Endothelial cell of umbilical vein (primary cell): ENCODE measurements around the gene DOCK1.

Source experiments
- CTCF ChIP-seq, 2 donors: IDR thresholded peaks; 1 replicate in 1 of 2; 2 replicates in 1 of 2; pipeline ENCODE4 v1.5.1; 2011; ENCODE audit warnings: low read length in 2 of 2, mild to moderate bottlenecking in 2 of 2, moderate library complexity in 2 of 2, control low read depth in 1 of 2, inconsistent platforms in 1 of 2, low read depth in 1 of 2; ENCODE audit not compliant: insufficient read depth in 1 of 2; ENCODE audit errors: extremely low read depth in 1 of 2
- EZH2 ChIP-seq: IDR thresholded peaks from 2 replicates; pipeline ENCODE4 v1.6.1; 2012; ENCODE audit warnings: borderline replicate concordance, low read depth, mild to moderate bottlenecking, moderate library complexity, low read length, inconsistent platforms; ENCODE audit not compliant: severe bottlenecking
- GATA2 ChIP-seq: IDR thresholded peaks from 2 replicates; pipeline ENCODE4 v1.7.0; 2011; ENCODE audit warnings: low read depth, mild to moderate bottlenecking, moderate library complexity, mixed read lengths, low read length; ENCODE audit not compliant: insufficient read length, insufficient read depth
- MAX ChIP-seq: IDR thresholded peaks from 2 replicates; pipeline ENCODE4 v1.6.1; 2011; ENCODE audit not compliant: insufficient read depth, insufficient read length
- MYC ChIP-seq: IDR thresholded peaks from one replicate; pipeline ENCODE4 v1.6.1; 2011; ENCODE audit warnings: mild to moderate bottlenecking, low read depth, low read length
- POLR2A ChIP-seq: IDR thresholded peaks from 2 replicates; pipeline ENCODE4 v1.6.1; 2012; ENCODE audit warnings: low read depth, mild to moderate bottlenecking, control low read depth, low read length
- POLR2AphosphoS5 ChIP-seq: IDR thresholded peaks from 2 replicates; pipeline ENCODE4 v1.6.1; 2012; ENCODE audit warnings: low read depth, mild to moderate bottlenecking, control low read depth, low read length, moderate library complexity; ENCODE audit not compliant: insufficient read depth

DNA sequence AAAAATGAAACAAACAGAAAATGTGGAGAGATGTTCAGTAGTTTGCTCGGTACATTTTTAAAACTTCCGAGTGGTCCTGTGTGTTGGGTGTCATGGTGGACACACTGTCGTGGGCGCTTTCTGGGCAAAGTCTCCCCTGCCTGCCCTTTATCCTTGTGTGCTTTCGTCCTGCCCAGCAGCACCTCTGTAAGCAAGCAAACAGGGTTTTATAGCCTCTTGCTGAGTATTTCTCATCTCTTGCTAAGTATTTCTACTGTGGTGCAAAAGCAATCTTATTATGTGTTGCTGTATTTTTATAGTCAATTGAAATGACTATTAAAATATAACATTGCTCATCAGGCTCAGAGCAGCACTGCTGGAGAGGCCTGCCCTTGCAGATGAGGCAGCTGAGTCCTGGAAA lies 48.7 kb downstream of the DOCK1 start:
- TF ChIP-seq CTCF (IDR thresholded peaks at IDR 0.05; ENCODE audit: extremely low read depth in 1 of 2, insufficient read depth in 1 of 2, low read depth in 1 of 2, low read length in 2 of 2) (no peak), POLR2A (no peak), EZH2 (no peak), POLR2AphosphoS5 (no peak), MAX (no peak), GATA2 (no peak), MYC (no peak)
